ENCODE data around the gene TRIM6.
"Not testable (repeated sequence)": the region's sequence is repeated elsewhere in the genome, so short reads cannot be mapped to it uniquely, and the experiment has no call there.

The TRIM6 gene

GRCh38 chr11:5596607-5597201 is at the start of gene TRIM6:
Gene TRIM6, plus strand, starts transcription at chr11:5596637. Its CDS starts 261 bp downstream, at chr11:5596898.
- DNase-seq = no peak

DNA sequence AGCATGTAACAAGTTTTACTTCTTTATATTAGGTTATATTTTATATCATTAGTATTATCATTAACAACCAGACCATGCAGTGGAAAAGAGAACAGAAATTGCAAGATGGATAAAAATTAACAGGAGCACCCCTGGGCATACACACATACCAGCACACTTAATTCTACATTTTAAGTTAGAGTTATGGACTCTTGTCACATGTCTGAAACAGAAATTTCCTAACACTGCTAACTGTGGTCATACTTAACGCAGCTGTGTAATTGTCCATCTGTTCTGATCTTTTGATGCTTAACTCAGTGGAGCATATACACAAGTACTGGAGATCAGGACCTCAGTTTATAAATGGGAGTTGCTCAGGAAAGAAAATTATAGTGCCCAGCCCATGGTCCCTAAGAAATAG is 48.5 kb upstream of the TRIM6 start:
- no peak for DNase-seq

- no peak for DNase-seq
Measured at GRCh38 chr11:5548440-5548839, 48.0 kb upstream of the TRIM6 start, which contains the start of gene OR52H1. Gene OR52H1, minus strand, starts transcription at chr11:5548540. Its CDS starts 3,035 bp downstream, at chr11:5545505.

DNA sequence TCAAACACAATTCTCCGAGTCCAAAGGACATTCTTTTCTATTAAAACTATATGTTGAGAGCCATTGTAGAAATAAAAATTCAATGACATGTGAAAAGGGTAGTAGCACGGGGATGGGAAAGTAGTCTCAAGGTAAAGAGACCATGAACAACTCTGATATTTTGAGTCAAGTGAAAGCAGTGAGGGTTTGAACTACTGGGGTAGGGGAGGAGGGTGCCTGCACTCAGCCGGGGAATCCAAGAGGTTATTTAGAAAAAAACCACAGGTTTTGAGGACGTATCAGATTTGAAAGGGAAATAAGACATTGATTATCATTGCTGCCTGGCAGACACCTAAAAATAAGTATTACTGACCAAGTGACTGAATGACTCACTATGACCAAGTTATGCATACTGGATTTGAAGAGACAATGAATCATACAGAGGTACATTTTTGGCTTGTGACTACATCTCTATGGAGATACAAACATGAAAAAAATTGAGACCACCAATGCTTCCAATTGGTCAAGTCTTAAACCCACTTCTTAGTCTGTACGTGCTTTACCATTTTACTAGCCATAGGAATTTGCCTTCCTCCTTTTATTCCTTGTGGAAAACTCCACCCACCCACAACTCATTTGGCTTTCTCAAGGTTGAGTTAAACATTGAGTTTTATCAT is 45.9 kb upstream of the TRIM6 start:
- no peak for DNase-seq

DNA sequence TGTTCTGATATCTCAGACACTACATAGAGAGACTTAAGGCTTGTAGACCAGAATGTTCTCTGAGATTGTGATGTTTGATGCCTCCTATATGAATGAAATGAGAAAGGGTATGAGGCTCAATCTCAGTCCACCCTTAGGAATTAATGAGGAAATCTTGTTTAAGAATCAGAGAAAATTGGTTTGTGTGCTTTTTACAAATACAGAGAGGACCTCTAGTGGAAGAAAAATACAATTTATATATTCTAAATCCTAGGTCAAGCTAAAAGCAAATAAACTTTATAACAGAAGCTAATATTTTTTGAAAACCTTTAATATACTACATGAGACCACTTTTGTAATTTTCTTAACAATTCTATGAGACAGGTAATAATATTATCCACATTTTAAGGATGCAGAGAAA is 43.1 kb upstream of the TRIM6 start:
- DNase-seq = no peak

DNA sequence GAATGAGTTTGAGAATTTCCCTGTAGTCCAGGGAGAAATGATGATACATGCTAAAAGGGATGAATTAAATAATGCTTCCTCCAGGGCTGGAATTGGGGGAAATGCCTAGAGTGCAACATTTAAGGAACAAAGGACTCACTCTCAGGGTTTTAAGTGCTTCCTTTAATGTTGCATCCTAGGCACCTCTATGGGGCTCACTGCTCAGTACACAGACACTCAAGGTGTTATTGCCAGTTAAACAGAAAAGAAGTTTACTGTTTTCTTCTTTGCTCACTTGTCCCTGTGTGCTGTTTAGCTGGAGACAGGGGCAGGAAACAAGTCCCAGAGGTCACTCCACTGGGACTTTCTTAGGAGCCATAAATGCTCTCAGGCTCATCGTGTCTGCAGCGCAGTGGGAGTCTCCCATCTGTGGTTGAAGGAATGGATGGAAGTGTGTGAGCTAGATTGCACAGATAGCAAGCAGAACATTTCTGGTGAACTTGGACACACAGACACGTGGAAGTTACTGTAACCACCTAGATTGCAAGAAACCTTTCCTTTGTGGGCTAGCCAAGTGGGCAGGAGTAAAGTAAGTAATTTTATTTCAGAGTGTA is 39.7 kb upstream of the TRIM6 start:
- no peak for DNase-seq

GRCh38 chr11:5557751-5558150 is 38.7 kb upstream of the TRIM6 start:
- no peak for DNase-seq

- no peak for DNase-seq
Measured at GRCh38 chr11:5564259-5565019, 32.0 kb upstream of the TRIM6 start.

- no peak for DNase-seq
Measured at GRCh38 chr11:5574654-5575053, 21.8 kb upstream of the TRIM6 start.

DNA sequence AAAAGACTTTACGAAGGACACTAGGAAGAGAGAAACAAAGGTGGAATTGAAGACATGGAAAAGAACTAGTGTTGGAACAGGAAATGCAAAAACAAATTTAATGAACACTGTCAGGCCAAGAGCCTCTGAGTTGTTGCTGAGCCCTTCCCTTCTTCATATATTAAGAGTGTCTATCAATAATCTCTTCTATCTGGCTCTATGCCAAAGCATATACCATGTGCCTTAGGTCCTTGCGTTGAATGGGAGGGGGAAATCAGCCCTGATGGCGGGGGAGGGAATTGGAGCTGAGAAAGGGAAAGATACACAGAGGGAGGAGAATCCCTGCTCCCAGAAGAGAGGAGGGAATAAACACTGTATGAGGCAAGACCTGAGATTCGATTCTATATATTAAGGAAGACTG is 21.3 kb upstream of the TRIM6 start:
- no peak for DNase-seq

- no peak for DNase-seq
Measured at GRCh38 chr11:5577101-5577500, 19.3 kb upstream of the TRIM6 start.

DNA sequence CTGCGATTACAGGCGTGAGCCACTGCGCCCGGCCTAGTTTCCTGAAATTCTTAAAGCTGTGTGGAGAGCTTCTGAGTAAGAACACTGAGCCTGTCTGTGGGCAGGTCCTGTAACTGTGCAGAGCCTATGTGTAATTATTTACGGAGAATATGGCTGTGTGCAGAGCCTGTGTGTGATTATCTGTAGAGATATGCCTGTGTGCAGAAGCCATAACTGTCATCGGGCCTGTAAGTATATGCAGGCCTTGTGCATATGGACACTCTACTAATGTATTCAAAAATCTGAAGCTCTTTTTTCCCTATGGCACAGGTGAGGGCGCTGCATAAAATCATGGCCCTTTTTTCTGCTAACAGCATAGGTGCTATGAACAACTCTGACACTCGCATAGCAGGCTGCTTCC is 15.9 kb upstream of the TRIM6 start, which contains the start of gene OR52B6:
TSS of gene OR52B6 (plus strand) at position 301 of the 400 bp plus-strand sequence. CDS start at position 301, 0 bp downstream.
- DNase-seq = no peak

DNA sequence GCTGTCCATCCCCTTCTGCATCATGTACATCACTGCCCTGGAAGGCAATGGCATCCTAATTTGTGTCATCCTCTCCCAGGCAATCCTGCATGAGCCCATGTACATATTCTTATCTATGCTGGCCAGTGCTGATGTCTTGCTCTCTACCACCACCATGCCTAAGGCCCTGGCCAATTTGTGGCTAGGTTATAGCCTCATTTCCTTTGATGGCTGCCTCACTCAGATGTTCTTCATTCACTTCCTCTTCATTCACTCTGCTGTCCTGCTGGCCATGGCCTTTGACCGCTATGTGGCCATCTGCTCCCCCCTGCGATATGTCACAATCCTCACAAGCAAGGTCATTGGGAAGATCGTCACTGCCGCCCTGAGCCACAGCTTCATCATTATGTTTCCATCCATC is 15.4 kb upstream of the TRIM6 start:
- no peak for DNase-seq

DNA sequence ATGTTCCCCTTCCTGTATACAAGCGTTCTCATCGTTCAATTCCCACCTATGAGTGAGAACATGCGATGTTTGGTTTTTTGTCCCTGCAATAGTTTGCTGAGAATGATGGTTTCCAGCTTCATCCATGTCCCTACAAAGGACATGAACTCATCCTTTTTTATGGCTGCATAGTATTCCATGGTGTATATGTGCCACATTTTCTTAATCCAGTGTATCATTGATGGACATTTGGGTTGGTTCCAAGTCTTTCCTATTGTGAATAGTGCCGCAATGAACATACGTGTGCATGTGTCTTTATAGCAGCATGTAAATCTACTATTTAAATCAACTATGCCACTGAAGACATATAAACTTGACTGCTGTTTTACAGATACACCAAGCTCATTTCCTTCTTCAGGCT is 12.0 kb upstream of the TRIM6 start:
- not testable (repeated sequence) for DNase-seq

- not testable (repeated sequence) for DNase-seq
Measured at GRCh38 chr11:5589906-5590305, 6.5 kb upstream of the TRIM6 start.

DNA sequence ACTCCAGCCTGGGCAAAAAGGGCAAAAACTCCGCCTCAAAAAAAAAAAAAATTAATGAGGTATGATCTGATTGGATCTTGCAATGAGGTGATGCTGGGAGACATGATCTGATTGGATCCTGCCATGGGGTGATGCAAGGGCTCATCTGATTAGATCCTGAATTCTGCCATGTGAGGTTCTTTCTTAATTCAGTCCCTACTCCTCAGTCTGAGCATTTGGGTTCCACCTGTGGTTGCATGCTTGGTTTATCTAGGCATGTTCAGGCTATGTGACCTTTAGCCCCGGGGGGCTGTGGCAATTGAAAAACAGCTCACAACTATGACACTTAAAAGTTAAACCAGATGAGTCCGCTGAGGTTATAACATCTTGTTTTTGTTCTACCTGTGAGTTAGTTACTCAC is 4.8 kb upstream of the TRIM6 start:
- no peak for DNase-seq

DNA sequence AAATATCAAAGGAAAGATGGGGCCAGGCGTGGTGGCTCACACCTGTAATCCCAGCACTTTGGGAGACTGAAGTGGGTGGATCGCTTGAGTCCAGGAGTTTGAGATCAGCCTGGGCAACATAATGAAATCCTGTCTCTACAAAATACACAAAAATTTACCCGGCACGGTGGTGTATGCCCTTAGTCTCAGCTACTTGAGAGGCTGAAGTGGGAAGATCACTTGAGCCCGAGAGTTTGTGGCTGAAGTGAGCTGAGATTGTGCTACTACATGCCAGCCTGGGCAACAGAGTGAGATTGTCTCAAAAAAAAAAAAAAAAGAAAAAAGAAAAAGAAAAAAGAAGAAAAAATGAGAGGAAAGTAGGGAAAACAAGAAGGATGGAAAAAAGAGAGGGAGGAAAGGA is 3.8 kb upstream of the TRIM6 start:
- no peak for DNase-seq

DNA sequence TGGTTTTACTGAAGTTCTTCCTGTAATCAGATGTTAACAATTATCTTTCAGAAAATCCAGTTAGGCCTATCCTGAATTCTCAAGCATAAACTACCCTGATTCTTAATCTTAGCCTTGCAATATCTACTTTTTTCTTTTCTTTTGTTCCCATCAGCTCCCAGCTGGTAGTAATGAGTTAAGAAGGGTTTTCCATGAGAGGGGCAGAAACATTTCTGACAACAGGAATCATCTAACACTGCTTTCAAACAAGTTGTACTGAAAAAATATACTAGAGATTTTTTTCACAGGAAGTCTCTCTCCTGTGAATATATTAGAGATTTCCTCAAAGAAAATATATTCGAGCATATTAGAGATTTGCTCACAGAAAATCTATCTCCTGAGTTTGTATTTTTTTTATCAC is 3.3 kb upstream of the TRIM6 start:
- no peak for DNase-seq

DNA sequence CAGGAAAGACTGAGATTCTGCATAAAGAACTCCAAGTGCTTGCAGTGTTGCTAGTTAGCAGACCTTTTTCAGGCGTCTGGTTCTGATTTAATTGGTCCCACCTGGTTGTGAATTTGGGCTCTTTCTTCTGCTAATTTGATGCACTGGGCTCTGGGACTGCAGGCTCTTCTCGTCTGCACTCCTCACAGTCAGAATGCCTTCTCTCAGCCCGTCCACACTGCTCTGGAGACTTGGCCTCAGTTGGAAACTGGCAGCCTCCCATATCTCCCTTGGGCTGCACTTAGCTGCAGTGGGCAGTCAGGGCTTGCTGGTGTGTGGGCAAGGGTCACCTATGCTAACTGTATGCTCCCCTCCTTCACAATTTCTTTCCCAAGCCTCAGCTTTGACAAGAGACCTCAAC is 1.5 kb downstream of the TRIM6 start:
- no peak for DNase-seq

- no peak for DNase-seq
Measured at GRCh38 chr11:5600374-5600851, 4.0 kb downstream of the TRIM6 start.

DNA sequence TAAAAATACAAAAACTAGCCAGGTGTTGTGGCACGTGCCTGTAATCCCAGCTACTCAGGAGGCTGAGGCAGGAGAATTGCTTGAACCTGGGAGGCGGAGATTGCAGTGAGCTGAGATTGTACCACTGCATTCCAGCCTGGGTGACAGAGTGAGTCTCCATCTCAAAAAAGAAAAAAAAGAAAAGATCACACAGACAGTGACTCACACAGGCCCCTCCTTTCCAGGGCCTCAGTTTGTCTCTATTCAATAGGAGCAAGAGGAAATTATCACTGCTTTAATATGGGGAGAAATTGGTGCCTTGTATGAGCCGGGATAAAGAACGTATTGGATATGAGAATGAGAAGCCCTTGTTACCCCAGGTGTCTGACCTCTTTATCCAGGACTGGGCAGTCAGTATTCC is 6.4 kb downstream of the TRIM6 start:
- DNase-seq = not testable (repeated sequence)

DNA sequence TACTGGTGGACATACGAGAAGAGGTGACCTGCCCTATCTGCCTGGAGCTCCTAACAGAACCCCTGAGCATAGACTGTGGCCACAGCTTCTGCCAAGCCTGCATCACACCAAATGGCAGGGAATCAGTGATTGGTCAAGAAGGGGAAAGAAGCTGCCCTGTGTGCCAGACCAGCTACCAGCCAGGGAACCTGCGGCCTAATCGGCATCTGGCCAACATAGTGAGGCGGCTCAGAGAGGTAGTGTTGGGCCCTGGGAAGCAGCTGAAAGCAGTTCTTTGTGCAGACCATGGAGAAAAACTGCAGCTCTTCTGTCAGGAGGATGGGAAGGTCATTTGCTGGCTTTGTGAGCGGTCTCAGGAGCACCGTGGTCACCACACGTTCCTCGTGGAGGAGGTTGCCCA is 6.9 kb downstream of the TRIM6 start:
- no peak for DNase-seq

DNA sequence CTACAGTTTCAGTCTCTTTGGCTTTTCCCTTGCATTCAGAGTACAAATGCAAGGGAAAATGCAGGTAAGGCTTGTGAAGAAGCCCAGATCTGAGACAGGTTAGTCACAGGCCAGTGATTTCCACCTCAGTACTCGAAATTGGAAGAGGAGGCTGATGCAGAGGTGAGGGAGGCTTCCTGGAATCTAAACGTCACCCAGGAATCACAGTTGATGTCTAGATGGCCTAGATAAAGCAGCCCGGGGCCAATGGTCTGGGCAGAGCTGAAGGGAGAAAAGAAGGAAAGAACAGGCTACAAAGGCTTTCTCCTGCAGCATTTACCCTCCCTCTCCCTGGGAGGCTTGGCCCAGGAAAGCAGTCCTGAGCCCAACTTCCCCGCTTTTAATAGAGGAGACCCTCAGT is 8.5 kb downstream of the TRIM6 start:
- no peak for DNase-seq

DNA sequence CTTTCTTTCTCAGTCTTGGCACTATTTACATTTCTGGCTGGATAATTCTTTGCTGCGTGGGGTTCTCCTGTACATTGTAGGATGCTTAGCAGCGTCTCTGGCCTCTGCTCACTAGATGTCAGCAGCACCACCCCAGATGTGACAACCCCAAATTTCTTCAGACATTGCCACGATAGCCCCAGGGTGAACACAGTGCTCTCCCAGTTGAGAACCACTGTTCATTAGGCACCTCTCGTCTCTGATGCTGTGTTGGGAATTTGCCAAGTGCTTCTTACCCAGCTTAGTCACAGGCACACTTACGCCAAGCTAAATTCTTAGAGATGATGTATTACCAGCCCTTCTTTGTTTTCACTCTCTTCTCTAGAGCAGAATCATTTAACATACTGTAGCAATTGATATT is 9.4 kb downstream of the TRIM6 start:
- no peak for DNase-seq

Data from NCI-H1694 (cell line).